ENCODE measurements around the gene PDPR. TPM values are rescaled to one million over a fixed set of nuclear protein-coding genes. Genes with fewer than 3 reads are reported as not detected.
"Not testable (repeated sequence)": the region's sequence is repeated elsewhere in the genome, so short reads cannot be mapped to it uniquely, and the experiment has no call there.

PDPR gene
- total RNA-seq, 2 donors from 2014 or later = 37.2 to 51.5 TPM

DNA sequence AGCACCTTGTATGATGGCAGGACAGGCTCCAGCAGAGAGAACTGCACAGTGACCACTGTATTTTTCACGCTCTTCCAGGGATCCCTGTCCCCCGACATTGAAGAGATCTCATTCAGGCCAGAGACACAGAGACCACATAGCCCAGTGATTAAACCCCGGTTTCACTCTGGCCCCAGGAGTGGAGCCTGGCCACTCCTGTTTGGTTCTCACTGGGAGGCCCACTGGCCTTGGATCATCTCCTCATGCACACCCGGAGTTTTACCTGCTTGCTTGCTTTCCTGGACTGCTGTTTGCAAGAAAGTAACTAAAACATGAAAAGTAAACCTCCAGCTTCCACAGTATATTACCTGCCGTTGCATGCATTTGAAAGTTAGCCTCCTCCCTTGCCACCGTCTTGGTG is 46.3 kb downstream of the PDPR start:
- H3K36me3 Mint-ChIP-seq = peaks cover 18% of the 10 kb centered on the region
- DNase-seq (ENCODE audit: low spot score) (peak; percentile 54), ATAC-seq (no peak)
- peaks cover 0 to 3% of the 10 kb centered on the region in 2 donors for H3K4me1 Mint-ChIP-seq (ENCODE audit: low read depth in 2 of 2)
- no peak overlapping the region for H3K27ac Mint-ChIP-seq
- H3K27me3 Mint-ChIP-seq = no peaks in the 10 kb centered on the region
- H3K9me3 Mint-ChIP-seq = no peaks in the 10 kb centered on the region
- no peak overlapping the region for H3K4me3 Mint-ChIP-seq

DNA sequence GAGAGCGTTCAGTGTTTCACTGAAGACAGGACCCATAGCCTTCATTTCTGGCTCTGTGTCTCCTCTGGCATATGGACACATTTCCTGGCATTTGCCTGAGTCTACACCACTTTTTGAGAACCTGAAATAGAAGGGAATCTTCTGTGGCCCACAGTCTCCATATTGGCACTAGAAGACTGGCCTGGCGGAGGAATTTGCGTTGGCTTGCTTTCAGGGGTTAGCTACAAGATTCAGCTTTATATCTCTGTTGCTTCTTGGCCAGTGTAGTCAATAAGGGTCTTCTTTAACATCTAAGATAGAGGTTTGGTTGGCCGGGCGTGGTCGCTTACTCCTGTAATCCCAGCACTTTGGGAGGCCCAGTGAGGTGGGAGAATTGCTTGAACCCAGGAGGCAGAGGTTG is 46.7 kb downstream of the PDPR start:
- Mint-ChIP-seq H3K9me3 (no peaks in the 10 kb centered on the region), H3K27ac (no peak overlapping the region), H3K27me3 (no peaks in the 10 kb centered on the region), H3K4me1 (ENCODE audit: low read depth in 2 of 2) (peaks cover 0 to 3% of the 10 kb centered on the region in 2 donors), H3K4me3 (no peak overlapping the region), H3K36me3 (peaks cover 18% of the 10 kb centered on the region)
- peak; percentile 34 for DNase-seq (ENCODE audit: low spot score)
- no peak for ATAC-seq

DNA sequence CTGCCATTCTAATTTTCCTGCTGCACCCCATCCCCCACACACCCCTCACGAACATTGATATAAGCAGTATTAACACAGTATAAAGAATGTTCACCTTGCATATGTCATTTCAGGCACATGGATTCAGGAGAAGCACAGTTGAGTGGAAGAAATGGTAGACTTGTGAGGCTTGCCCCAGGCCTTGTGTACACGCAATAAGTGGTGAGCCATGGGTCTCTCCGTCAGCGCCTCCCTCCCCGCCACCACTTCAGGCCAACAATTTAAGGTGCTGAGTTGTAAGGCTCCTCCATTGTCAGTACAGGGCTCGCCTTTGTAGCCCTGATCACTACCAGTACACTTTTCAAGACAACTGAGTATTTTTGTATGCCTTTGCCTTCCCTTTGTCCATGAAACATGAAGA is 47.2 kb downstream of the PDPR start:
- Mint-ChIP-seq H3K36me3 (peaks cover 14% of the 10 kb centered on the region), H3K9me3 (no peaks in the 10 kb centered on the region), H3K27me3 (no peaks in the 10 kb centered on the region), H3K4me3 (no peak overlapping the region), H3K4me1 (ENCODE audit: low read depth in 2 of 2) (peaks cover 0 to 3% of the 10 kb centered on the region in 2 donors), H3K27ac (peak overlapping the region in 1 of 2 donors; percentile 16)
- no peak for ATAC-seq
- peak; percentile 57 for DNase-seq (ENCODE audit: low spot score)

DNA sequence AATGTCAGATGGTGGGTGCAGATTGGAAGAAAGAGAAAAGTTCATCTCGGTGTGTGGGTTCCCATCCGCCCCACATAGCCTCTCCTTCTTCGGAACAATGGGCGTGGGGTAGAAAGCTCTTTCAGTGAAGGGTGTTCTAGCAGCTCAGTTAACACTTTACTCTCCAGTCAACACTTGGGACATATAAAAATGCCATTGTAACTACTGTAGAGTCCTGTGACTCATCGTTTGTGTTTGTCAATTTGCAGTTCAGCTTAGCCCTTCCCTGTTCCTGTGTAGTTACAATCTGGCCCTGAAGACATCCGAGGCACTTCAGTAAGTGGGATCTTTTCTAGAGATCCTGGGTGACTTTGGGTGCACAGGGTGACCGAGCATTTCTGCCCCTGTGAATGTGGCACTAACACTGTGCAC is 47.9 kb downstream of the PDPR start:
- no peak overlapping the region for H3K4me3 Mint-ChIP-seq
- DNase-seq (ENCODE audit: low spot score) = no peak
- no peak for ATAC-seq
- H3K27ac Mint-ChIP-seq = peak overlapping the region in 1 of 2 donors; percentile 16
- no peaks in the 10 kb centered on the region for H3K27me3 Mint-ChIP-seq
- H3K9me3 Mint-ChIP-seq = no peaks in the 10 kb centered on the region
- peaks cover 0 to 3% of the 10 kb centered on the region in 2 donors for H3K4me1 Mint-ChIP-seq (ENCODE audit: low read depth in 2 of 2)
- peaks cover 7% of the 10 kb centered on the region for H3K36me3 Mint-ChIP-seq

DNA sequence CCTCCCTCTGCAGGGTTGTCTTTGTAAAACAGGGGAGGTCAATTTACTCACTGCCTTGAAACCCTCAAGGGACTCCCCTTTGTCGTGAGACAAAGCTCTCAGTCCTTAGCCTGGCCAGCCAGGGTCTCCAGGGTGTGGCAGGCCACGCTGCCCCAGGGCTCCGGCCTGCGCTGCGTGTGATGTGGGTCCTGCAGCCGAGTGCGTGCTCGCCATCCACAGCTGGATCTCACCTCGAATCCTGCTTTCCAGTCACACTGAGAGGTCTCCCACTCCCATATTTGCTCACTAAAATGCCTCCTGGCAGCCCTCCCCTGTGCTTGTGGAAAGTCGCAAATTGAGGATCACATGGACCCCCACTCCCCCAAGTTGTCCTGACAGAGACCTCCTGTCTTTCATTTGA is 49.5 kb downstream of the PDPR start:
- H3K9me3 Mint-ChIP-seq = no peaks in the 10 kb centered on the region
- no peaks in the 10 kb centered on the region for H3K36me3 Mint-ChIP-seq
- H3K27me3 Mint-ChIP-seq = no peaks in the 10 kb centered on the region
- DNase-seq (ENCODE audit: low spot score) = no peak
- H3K4me1 Mint-ChIP-seq (ENCODE audit: low read depth in 2 of 2) = peaks cover 0 to 3% of the 10 kb centered on the region in 2 donors
- H3K27ac Mint-ChIP-seq = no peak overlapping the region
- H3K4me3 Mint-ChIP-seq = no peak overlapping the region
- no peak for ATAC-seq

DNA sequence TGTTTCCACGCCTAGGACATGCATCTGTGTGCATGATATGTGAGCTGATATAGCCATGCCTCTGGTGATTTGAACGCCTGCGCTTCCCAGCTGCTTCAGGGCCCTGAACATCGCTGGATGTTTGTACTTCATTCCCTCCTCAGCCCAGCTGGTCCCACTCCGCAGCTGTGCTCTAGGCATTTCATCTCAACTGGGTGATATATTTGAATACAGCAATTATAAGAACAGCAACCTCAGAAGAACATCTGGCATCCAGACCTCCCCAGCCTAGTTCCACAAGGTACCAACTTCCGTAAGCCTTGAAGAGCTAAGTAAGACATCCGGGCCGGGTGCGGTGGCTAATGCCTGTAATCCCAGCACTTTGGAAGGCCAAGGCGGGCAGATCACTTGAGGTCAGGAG is 52.6 kb downstream of the PDPR start:
- not testable (repeated sequence) for H3K27me3 Mint-ChIP-seq; H3K27ac Mint-ChIP-seq; DNase-seq (ENCODE audit: low spot score); H3K9me3 Mint-ChIP-seq; H3K4me3 Mint-ChIP-seq; H3K4me1 Mint-ChIP-seq (ENCODE audit: low read depth in 2 of 2); ATAC-seq; H3K36me3 Mint-ChIP-seq

DNA sequence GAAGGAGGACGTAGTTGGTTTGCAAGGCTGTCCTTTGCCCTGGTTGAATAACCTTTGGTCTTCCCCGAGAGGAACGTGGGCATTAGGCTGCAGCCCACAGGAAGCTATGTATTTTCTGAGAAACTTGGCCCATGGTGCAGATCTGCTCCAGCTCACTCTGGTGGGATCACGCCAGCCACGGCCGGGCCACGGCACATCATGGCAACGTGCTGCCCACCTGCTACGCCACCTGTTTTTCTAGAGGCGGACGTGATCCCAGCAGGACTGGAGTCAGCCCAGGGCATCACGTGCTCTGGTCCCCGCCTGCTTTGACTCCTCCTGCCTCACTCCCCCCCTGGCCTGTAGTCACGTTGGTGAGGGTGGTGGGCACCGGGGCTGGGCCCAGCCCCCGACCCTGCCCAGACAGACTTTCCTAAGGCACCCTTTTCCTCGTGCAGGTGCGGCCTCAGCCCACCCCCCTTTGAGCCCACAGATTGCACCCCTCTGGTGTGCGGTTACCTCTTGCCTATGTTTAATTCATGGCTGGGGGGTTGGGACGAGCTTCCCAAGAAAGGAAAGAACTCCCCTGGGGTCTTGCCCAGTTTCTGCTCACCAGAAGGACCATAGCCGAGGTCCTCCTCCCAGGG is 59.2 kb downstream of the PDPR start, which contains the start of gene CLEC18C:
CLEC18C (plus strand) TSS at position 576 of the 626 bp plus-strand sequence. CDS start 492 bp downstream, outside the sequence.
- H3K9me3 Mint-ChIP-seq; H3K27ac Mint-ChIP-seq; DNase-seq (ENCODE audit: low spot score); H3K27me3 Mint-ChIP-seq; H3K36me3 Mint-ChIP-seq; H3K4me3 Mint-ChIP-seq; H3K4me1 Mint-ChIP-seq (ENCODE audit: low read depth in 2 of 2); ATAC-seq: not testable (repeated sequence)

DNA sequence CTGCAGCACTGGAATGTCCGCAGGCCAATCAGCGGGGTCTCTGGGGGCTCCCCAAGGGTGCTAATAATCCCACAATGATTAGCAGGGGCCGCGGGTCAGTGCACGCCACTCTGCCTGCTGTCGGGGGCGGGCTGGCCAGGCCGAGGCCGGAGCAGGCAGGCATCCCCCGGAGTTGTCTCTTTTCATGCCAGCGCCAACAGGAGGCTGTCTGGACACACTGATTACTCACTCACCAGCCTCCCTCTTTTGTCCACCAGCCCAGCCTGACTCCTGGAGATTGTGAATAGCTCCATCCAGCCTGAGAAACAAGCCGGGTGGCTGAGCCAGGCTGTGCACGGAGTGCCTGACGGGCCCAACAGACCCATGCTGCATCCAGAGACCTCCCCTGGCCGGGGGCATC is 59.8 kb downstream of the PDPR start:
- H3K4me3 Mint-ChIP-seq; H3K36me3 Mint-ChIP-seq; H3K27me3 Mint-ChIP-seq; H3K27ac Mint-ChIP-seq; DNase-seq (ENCODE audit: low spot score); H3K9me3 Mint-ChIP-seq; H3K4me1 Mint-ChIP-seq (ENCODE audit: low read depth in 2 of 2); ATAC-seq: not testable (repeated sequence)

DNA sequence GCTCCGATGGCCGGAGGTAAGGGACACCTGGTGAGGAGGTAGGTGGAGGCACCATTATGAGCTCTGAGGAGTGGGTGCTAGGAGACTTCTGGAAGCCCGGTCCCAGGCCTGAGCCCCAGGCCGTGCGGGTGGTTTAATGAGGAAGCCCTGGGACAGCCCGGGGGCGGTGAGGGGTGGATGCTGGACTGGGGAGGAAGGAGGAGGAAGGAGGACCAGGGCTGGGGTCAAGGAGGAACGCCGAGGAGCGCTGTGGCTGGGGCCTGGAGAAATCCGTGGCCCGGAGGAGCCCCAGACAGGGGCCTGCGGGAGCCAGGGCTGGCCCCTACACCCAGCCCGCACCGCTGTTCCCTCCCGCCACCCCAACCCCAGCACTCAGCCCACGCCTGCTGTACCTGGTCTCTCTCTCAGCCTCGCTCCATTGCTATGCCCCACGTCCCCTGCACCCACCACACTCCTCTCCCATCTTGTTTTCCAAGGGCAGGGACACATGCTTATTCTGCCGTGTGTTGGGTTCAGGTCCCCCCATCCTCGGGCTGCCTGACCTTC is 60.3 kb downstream of the PDPR start:
- H3K4me1 Mint-ChIP-seq (ENCODE audit: low read depth in 2 of 2); H3K36me3 Mint-ChIP-seq; H3K4me3 Mint-ChIP-seq; H3K27me3 Mint-ChIP-seq; DNase-seq (ENCODE audit: low spot score); H3K27ac Mint-ChIP-seq; H3K9me3 Mint-ChIP-seq: not testable (repeated sequence)
- peak; percentile 17 to 46 for ATAC-seq

DNA sequence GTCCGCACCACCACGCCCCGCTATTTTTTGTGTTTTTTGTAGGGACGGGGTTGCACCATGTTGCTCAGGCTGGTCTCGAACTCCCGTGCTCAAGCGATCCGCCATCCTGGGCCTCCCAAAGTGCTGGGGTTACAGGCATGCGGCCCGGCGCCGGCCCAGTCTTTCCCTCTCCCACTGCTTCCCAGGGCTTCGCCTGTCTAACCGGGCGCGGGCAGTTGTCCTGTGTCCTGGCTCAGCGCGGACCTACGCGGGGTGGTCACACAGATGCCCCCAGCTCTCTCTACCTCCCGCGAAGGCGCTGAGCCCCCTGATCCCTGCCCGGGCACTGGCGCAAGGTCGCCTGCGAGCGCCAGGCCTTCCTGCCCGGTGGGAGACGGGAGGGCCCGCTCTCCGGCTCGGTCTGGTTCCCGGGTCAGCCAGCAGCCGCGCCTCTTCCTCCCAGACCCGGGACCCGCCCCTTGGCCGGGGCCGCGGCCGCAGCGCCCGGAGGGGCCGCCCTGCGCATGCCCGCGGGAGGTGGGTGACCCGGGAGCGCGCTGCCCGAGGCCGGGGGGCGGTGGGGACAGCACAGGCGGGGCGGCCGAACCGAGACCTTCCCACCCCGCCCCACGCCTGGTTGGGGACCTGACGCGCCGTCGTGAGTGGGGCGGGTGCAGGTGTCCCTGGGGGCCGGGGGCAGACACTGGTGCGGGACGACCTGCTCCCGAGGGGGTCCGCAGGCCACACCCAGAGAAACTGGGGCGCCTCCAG is 73.9 kb downstream of the PDPR start:
- not testable (repeated sequence) for H3K4me3 Mint-ChIP-seq; DNase-seq (ENCODE audit: low spot score); H3K9me3 Mint-ChIP-seq; H3K36me3 Mint-ChIP-seq; H3K27me3 Mint-ChIP-seq; H3K4me1 Mint-ChIP-seq (ENCODE audit: low read depth in 2 of 2); H3K27ac Mint-ChIP-seq
- ATAC-seq = peak; percentile 80 to 82

DNA sequence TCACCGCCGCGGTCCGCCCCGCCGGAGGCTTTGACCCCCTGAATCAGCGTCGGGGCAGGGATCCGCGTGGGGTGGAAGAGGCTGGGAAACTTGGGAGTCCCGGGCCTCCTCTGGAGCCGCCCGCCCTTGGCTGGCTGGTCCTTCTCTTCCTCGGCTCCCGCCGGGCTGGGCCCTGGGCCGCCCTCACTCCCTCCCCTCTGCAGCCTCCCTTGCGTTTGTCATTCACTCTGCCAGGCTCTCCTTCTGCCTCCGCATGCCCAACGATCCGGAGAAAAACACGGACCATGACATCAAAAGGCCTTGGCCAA is 74.4 kb downstream of the PDPR start:
- not testable (repeated sequence) for DNase-seq (ENCODE audit: low spot score); H3K9me3 Mint-ChIP-seq; H3K4me1 Mint-ChIP-seq (ENCODE audit: low read depth in 2 of 2); H3K27me3 Mint-ChIP-seq; ATAC-seq; H3K27ac Mint-ChIP-seq; H3K36me3 Mint-ChIP-seq; H3K4me3 Mint-ChIP-seq

DNA sequence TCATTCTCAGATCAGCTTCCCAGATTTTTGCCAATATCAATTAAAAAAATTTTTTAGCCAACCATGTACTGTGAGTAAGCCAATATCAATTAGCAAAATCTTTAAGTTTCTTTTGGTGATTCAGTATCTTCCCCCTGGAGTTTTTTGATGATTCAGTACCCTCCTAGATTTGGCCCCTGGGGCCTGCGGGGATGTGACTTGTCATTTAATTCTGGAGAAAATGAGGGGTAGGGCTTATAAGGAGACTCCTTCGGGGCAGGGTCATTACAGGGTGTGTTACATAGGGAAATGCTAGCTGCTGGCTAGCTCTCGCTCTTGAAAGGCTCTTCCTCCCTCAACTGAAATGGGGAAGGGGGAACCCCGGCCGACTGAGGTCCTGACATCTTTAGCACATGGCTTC is 76.4 kb downstream of the PDPR start:
- DNase-seq (ENCODE audit: low spot score); ATAC-seq; H3K4me3 Mint-ChIP-seq; H3K9me3 Mint-ChIP-seq; H3K27me3 Mint-ChIP-seq; H3K27ac Mint-ChIP-seq; H3K36me3 Mint-ChIP-seq; H3K4me1 Mint-ChIP-seq (ENCODE audit: low read depth in 2 of 2): not testable (repeated sequence)

DNA sequence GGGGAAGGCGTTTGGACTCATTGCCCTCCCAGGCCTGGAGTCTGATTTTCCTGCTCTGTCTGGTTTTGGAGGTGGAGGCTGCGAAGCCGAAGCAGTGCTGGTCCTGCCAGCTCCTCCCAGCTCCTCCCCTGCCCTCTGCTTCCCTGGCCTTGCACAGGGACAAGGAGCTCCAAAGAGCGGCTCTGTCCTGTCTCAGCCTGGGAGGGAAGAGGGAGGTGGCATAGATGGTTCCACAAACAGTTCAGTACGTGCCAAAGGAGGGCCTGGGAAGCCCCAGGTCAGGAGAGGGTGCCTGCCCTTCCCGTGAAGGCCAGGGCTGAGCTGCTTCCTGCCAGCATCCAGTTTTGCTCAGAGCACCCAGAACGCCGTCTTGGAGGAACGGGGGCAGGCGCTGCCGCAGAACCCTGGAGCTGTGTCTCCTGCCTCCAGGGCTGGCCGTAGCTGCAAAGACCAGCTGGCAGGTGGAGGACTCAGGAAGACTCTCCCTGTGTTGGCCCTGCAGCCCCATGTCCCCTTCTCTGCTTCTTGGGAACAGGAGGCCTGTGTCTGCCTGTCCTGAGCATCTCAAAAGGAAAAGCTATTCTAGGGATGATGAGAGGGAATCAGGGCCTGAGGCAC is 82.7 kb downstream of the PDPR start:
- H3K9me3 Mint-ChIP-seq; H3K4me1 Mint-ChIP-seq (ENCODE audit: low read depth in 2 of 2); H3K27me3 Mint-ChIP-seq; ATAC-seq; H3K27ac Mint-ChIP-seq; H3K36me3 Mint-ChIP-seq; H3K4me3 Mint-ChIP-seq; DNase-seq (ENCODE audit: low spot score): not testable (repeated sequence)

DNA sequence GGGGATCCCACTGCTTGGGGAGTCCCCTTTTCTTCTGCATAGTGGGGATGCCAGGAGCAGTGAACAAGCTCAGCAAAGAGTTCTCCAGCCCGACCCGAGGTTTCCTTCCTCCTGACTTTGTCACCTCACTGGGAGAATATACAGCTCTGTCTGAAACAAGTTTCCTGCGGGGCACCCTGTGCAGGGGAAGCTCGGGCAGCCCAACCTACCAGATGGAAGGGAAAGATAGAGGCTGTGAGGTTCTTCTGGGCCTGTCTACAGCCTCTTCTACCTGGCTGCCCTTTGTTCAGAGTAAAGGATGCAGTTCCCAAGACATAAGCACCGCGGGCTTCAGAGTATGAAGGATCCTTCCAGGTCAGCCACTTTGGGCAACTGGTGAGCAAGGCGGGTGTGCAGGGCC is 83.5 kb downstream of the PDPR start:
- H3K9me3 Mint-ChIP-seq, H3K27me3 Mint-ChIP-seq: not testable (repeated sequence)

More for the DNA sequence above, 83.5 kb downstream of the PDPR start:
- not testable (repeated sequence) for H3K27ac Mint-ChIP-seq; H3K36me3 Mint-ChIP-seq; H3K4me1 Mint-ChIP-seq (ENCODE audit: low read depth in 2 of 2); ATAC-seq; H3K4me3 Mint-ChIP-seq; DNase-seq (ENCODE audit: low spot score)
